WTC11 (cell line): ENCODE data around the gene IFFO2. TPM values are rescaled to one million over a fixed set of nuclear protein-coding genes. Genes with fewer than 3 reads are reported as not detected.

Source experiments
- ATAC-seq: fragments of 200-7000 bp; cut with Tn5 transposase; 2 replicates; pipeline ENCODE4 v1.10.0; 2021; ENCODE audit warnings: mild to moderate bottlenecking, moderate library complexity
- CTCF ChIA-PET: fragments of 300-600 bp; sonication (Branson Sonifier 250); formaldehyde crosslinking; loops from one replicate; lab custom pipeline; 2021; ENCODE audit warnings: antibody characterized with exemption; lab: Charles Lee
- POLR2A ChIA-PET: fragments of 350-600 bp; sonication (Branson Sonifier 250); formaldehyde crosslinking; loops from one replicate; lab custom pipeline; 2021; ENCODE audit warnings: antibody characterized with exemption; lab: Charles Lee
- DNase-seq: peaks from one replicate; pipeline ENCODE4 v3.0.0; 2021; ENCODE audit warnings: low spot score
- H3K27ac Mint-ChIP-seq: 2 replicates; pipeline ENCODE4 v1.8.0; 2021; ENCODE audit warnings: mixed read lengths
- H3K27me3 Mint-ChIP-seq: 2 replicates; pipeline ENCODE4 v1.8.0; 2021; ENCODE audit warnings: low read depth, mild to moderate bottlenecking, moderate library complexity, mixed read lengths
- H3K36me3 Mint-ChIP-seq: 2 replicates; pipeline ENCODE4 v1.8.0; 2021; ENCODE audit warnings: mixed read lengths
- H3K4me1 Mint-ChIP-seq: 2 replicates; pipeline ENCODE4 v1.8.0; 2022; ENCODE audit warnings: mixed read lengths
- H3K4me3 Mint-ChIP-seq: 2 replicates; pipeline ENCODE4 v1.8.0; 2021; ENCODE audit warnings: mild to moderate bottlenecking, moderate library complexity, mixed read lengths
- H3K9me3 Mint-ChIP-seq: 2 replicates; pipeline ENCODE4 v1.8.0; 2021; ENCODE audit warnings: mixed read lengths
- ATF3 ChIP-seq: sonication (generic); formaldehyde crosslinking; conservative IDR thresholded peaks from 2 replicates; pipeline ENCODE4 v1.8.1; 2022; ENCODE audit warnings: mild to moderate bottlenecking, missing genetic modification reagents
- E2F4 ChIP-seq: sonication (generic); formaldehyde crosslinking; IDR thresholded peaks from 2 replicates; pipeline ENCODE4 v1.8.1; 2022; ENCODE audit warnings: low read depth, mild to moderate bottlenecking, moderate library complexity, missing genetic modification reagents, borderline replicate concordance
- ERG ChIP-seq: fragments of 250-450 bp; sonication (Bioruptor Pico); IDR thresholded peaks from 2 replicates; pipeline ENCODE4 v1.8.0; 2021; ENCODE audit warnings: mild to moderate bottlenecking
- FOXP1 ChIP-seq: sonication (generic); formaldehyde crosslinking; IDR thresholded peaks from 2 replicates; pipeline ENCODE4 v1.8.0; 2022; ENCODE audit warnings: missing genetic modification reagents, mild to moderate bottlenecking, moderate library complexity, borderline replicate concordance
- GTF2I ChIP-seq: fragments of 250-450 bp; sonication (Bioruptor Pico); conservative IDR thresholded peaks from 2 replicates; pipeline ENCODE4 v1.4.0; 2021; ENCODE audit warnings: mild to moderate bottlenecking
- HMGA2 ChIP-seq: fragments of 250-450 bp; sonication (Bioruptor Pico); IDR thresholded peaks from 2 replicates; pipeline ENCODE4 v1.4.0; 2021; ENCODE audit warnings: mild to moderate bottlenecking, moderate library complexity
- HMGXB4 ChIP-seq: sonication (generic); formaldehyde crosslinking; IDR thresholded peaks from 2 replicates; pipeline ENCODE4 v1.8.1; 2023; ENCODE audit warnings: mild to moderate bottlenecking, moderate library complexity, missing genetic modification reagents
- IRF2 ChIP-seq: sonication (generic); formaldehyde crosslinking; IDR thresholded peaks from 2 replicates; pipeline ENCODE4 v1.8.0; 2022; ENCODE audit warnings: low read depth, missing genetic modification reagents, borderline replicate concordance
- MYBL2 ChIP-seq: sonication (generic); formaldehyde crosslinking; IDR thresholded peaks from 2 replicates; pipeline ENCODE4 v1.8.1; 2023; ENCODE audit warnings: mild to moderate bottlenecking, moderate library complexity, missing genetic modification reagents
- NR2C2 ChIP-seq: sonication (generic); formaldehyde crosslinking; IDR thresholded peaks from 2 replicates; pipeline ENCODE4 v1.8.0; 2022; ENCODE audit warnings: mild to moderate bottlenecking, missing genetic modification reagents
- RORB ChIP-seq: fragments of 250-450 bp; sonication (Bioruptor Pico); IDR thresholded peaks from 2 replicates; pipeline ENCODE4 v1.9.0; 2021; ENCODE audit warnings: mild to moderate bottlenecking
- SP1 ChIP-seq: sonication (generic); formaldehyde crosslinking; conservative IDR thresholded peaks from 2 replicates; pipeline ENCODE4 v1.8.1; 2022; ENCODE audit warnings: missing genetic modification reagents
- TEAD4 ChIP-seq: sonication (generic); formaldehyde crosslinking; IDR thresholded peaks from 2 replicates; pipeline ENCODE4 v1.8.0; 2022; ENCODE audit warnings: mild to moderate bottlenecking, missing genetic modification reagents
- TP53 ChIP-seq: sonication (generic); formaldehyde crosslinking; IDR thresholded peaks from 2 replicates; pipeline ENCODE4 v1.8.1; 2023; ENCODE audit warnings: mild to moderate bottlenecking, missing genetic modification reagents
- ZNF138 ChIP-seq: sonication (generic); formaldehyde crosslinking; conservative IDR thresholded peaks from 2 replicates; pipeline ENCODE4 v1.8.1; 2022; ENCODE audit warnings: mild to moderate bottlenecking, moderate library complexity, missing genetic modification reagents
- ZNF317 ChIP-seq: sonication (generic); formaldehyde crosslinking; IDR thresholded peaks from 2 replicates; pipeline ENCODE4 v1.8.1; 2023; ENCODE audit warnings: low read depth, mild to moderate bottlenecking, moderate library complexity, missing genetic modification reagents, borderline replicate concordance
- ZNF396 ChIP-seq: fragments of 250-450 bp; sonication (Bioruptor Pico); IDR thresholded peaks from 2 replicates; pipeline ENCODE4 v1.8.0; 2021; ENCODE audit warnings: mild to moderate bottlenecking, moderate library complexity, borderline replicate concordance
- ZNF416 ChIP-seq: fragments of 250-450 bp; sonication (Bioruptor Pico); IDR thresholded peaks from 2 replicates; pipeline ENCODE4 v1.9.0; 2021; ENCODE audit warnings: mild to moderate bottlenecking, inconsistent platforms
- ZNF425 ChIP-seq: fragments of 250-450 bp; sonication (Bioruptor Pico); conservative IDR thresholded peaks from 2 replicates; pipeline ENCODE4 v1.9.0; 2021; ENCODE audit warnings: mild to moderate bottlenecking
- ZNF512 ChIP-seq: sonication (generic); formaldehyde crosslinking; IDR thresholded peaks from 2 replicates; pipeline ENCODE4 v1.8.1; 2022; ENCODE audit warnings: missing genetic modification reagents, borderline replicate concordance
- ZSCAN18 ChIP-seq: fragments of 250-450 bp; sonication (Bioruptor Pico); IDR thresholded peaks from 2 replicates; pipeline ENCODE4 v2.1.2; 2022; ENCODE audit warnings: mild to moderate bottlenecking, moderate library complexity
- total RNA-seq: library from RNA; stranded (reverse); gene quantifications from 3 replicates; pipeline ENCODE4 v1.2.3, GENCODE V29; 2021

IFFO2 gene
- total RNA-seq, 1 experiment from 2014 or later = 8.1 TPM

GRCh38 chr1:18957532-18958300, 1.2 kb upstream of the IFFO2 start (continued):
- TF ChIP-seq ZNF512 (CRISPR knock-in tag) (no peak), IRF2 (CRISPR knock-in tag) (no peak), ZNF416 (CRISPR knock-in tag) (no peak), ATF3 (CRISPR knock-in tag) (no peak), MYBL2 (no peak)

GRCh38 chr1:18957136-18957521, 653 bp upstream of the IFFO2 start:
- Mint-ChIP-seq H3K36me3 (no peaks in the 10 kb centered on the region), H3K4me3 (peak overlapping the region; percentile 86), H3K27ac (no peak overlapping the region), H3K9me3 (no peaks in the 10 kb centered on the region), H3K4me1 (peaks cover 15% of the 10 kb centered on the region), H3K27me3 (peaks cover 59% of the 10 kb centered on the region)
- CTCF ChIA-PET = interaction anchor here (0.5 to 4.6 kb wide), 6 partner anchors 8 to 232 kb away, joined by 4 to 47 read pairs (median 10); no protein-coding TSS in a partner anchor
- POLR2A ChIA-PET = interaction anchor here (0.8 to 2.0 kb wide), 6 partner anchors 8 to 97 kb away, joined by 3 to 12 read pairs (median 4); partner anchors contain the start of gene ALDH4A1
- DNase-seq (peak; percentile 45), ATAC-seq (peak; percentile 3)
- no peak for TF ChIP-seq E2F4 (CRISPR knock-in tag)
- TF ChIP-seq TP53 (CRISPR knock-in tag) = peak; percentile 25; the same call in 1 of the 2 replicates
- no peak for TF ChIP-seq GTF2I (CRISPR knock-in tag)
- no peak for TF ChIP-seq ZNF396
- TF ChIP-seq ZNF317 (CRISPR knock-in tag) = no peak
- no peak for TF ChIP-seq ZNF138
- TF ChIP-seq FOXP1 (CRISPR knock-in tag) = peak; percentile 35; the same call in 1 of the 2 replicates
- TF ChIP-seq ERG (CRISPR knock-in tag) = no peak
- no peak for TF ChIP-seq ZSCAN18 (CRISPR knock-in tag)
- no peak for TF ChIP-seq HMGA2
- TF ChIP-seq RORB (CRISPR knock-in tag) = no peak
- TF ChIP-seq ZNF425 (CRISPR knock-in tag) = no peak
- peak; percentile 18; the same call in 1 of the 2 replicates for TF ChIP-seq SP1 (CRISPR knock-in tag)
- TF ChIP-seq TEAD4 (CRISPR knock-in tag) = no peak
- TF ChIP-seq NR2C2 (CRISPR knock-in tag) = no peak
- 0 out of 2 replicates have a peak, but pooled peaks have one; percentile 28 for TF ChIP-seq HMGXB4
